Measurements from ENCODE around the gene DCAKD.

DCAKD gene, protein sequence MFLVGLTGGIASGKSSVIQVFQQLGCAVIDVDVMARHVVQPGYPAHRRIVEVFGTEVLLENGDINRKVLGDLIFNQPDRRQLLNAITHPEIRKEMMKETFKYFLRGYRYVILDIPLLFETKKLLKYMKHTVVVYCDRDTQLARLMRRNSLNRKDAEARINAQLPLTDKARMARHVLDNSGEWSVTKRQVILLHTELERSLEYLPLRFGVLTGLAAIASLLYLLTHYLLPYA

DNA sequence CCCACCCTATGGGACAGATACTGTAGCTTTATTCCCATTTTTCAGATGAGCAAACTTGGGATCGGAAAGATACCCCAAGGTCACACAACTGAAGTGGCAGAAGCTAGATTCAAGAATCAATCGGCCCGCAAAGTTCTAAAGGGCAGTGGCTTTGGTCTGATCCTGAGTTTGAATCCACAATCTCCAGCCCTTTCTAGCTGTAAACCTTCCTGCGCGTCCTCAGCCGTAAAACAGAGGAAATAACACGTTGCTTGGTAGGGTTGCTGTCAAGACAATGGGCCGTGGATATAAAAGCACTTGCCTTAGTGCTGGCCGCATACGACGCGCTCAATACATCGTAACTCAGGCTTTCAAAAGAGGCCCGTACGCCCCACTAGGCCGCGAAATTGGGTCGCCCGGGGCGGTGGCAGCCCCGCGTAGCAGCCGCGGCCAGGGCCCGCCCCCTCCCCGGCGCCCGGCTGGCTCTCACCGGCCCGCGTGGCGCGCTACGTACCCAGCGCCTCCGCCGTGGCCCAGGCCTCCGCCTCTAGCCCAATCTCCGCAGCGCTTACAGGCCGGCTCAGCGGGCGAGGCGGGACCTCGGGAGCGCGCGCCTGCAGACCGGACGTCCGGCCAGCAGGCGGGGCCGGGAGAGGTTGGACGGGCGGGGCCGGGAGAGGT, at the start of gene DCAKD:
Gene DCAKD (minus strand): TSS at position 573 of the 660 bp plus-strand sequence. CDS start 16,747 bp downstream, outside the sequence.
- DNase-seq (ENCODE audit: low spot score): peak; percentile 86
- FAIRE-seq: no peak

DNA sequence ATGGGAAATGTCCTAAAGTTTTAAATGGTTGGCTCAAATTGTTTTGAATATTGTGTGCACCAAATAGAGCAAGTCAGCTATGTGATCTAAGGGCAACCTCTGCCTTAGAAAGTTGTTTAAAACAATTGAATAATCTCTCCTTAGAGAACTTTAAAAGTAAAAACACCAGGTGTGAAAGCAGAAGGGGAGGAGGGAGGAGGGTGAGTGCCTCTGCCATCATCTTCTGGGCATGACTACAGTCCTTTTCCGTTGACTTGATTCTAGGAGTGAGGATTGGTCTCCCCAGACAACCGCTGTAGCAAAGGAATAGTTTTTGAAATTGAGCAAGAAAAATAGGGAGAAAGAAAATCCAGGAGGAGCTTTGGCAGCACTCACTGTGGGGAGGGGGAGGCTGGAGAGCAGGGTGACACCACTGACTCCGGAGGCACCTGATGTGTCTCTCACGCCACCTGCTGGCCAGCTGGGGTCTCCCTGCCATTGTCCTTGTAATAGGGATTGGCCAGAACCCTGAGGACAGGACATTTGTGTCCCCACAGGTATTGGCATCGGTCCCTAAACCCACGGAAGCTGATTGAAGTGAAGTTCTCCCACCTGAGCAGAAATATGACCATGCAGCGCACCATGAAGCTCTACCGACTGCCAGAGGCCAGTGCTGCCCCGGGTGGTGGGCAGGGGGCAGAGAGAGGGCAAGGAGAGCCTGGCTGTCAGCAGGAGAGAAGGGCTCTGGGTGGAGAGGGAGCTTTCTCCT, 47.6 kb upstream of the DCAKD start:
- DNase-seq (ENCODE audit: low spot score): peak; percentile 47
- FAIRE-seq: no peak

DNA sequence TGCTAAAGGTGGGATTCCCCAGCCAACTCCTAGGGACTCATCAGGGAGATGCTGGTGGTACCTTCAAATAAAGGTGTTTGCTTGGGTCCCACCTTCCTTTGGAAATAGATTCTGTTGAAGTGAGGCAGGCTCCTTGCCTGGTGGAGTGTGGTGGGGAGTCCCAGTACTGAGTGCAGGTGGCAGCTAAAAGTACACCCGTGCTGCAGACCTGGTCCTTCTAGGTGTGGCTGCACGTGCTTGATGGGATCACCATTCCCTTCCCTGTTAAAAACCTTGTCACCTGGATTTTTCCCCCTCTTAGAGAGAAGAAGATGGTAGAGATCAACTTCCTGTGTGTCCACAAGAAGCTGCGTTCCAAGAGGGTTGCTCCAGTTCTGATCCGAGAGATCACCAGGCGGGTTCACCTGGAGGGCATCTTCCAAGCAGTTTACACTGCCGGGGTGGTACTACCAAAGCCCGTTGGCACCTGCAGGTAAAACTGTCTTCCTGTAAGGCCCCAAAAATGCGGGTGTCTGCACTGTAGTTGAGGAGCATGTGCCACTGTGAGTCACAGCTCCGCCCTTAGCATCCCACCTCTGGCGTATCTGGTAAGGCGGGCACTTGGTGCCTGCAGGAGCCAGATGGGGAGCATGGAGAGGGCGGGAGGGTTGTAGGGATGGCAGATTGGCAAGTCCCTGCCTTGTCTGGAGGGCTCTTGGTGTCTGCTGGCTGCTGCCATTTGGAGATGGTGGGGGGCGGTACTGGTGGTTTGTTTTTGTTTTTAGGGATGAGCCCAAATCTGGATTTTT, 46.8 kb upstream of the DCAKD start:
- no peak for FAIRE-seq

DNA sequence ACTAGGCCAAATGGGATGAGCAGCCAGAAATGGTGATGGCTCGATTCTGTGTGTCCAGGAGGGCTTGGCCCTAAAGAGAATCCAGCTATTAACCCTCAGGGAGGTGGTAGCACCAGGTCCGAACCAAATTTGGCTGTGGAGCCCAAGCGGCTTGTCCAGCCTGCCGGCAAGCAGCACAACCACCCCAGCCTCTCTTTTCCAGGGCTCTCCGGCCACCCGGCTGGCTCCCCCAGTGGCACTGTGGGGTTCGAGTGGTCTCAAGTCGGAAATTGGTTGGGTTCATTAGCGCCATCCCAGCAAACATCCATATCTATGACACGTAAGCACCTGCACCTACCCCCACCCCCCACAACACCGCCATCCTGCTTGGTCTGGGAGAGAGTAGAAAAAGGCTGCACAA, 45.5 kb upstream of the DCAKD start:
- DNase-seq (ENCODE audit: low spot score) (no peak), FAIRE-seq (no peak)

More for the DNA sequence above, 46.8 kb upstream of the DCAKD start:
- DNase-seq (ENCODE audit: low spot score): no peak

DNA sequence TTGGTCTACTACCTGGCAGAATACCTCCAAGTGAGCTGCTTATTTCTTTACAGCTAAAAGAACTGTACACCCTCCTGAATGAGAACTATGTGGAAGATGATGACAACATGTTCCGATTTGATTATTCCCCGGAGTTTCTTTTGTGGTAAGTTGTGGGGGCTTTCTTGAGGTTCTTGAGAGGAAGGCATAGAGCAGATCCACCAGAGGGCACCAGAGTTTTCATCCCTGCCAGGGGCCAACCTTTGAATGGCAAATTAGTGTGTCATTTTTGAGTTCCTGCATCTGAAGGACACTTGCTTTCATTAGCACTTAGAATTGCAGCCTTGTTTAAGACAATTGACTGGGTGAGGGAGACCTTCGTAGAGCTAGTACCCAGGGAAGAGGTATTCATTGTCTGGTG, 44.7 kb upstream of the DCAKD start:
- no peak for DNase-seq (ENCODE audit: low spot score)
- no peak for FAIRE-seq

DNA sequence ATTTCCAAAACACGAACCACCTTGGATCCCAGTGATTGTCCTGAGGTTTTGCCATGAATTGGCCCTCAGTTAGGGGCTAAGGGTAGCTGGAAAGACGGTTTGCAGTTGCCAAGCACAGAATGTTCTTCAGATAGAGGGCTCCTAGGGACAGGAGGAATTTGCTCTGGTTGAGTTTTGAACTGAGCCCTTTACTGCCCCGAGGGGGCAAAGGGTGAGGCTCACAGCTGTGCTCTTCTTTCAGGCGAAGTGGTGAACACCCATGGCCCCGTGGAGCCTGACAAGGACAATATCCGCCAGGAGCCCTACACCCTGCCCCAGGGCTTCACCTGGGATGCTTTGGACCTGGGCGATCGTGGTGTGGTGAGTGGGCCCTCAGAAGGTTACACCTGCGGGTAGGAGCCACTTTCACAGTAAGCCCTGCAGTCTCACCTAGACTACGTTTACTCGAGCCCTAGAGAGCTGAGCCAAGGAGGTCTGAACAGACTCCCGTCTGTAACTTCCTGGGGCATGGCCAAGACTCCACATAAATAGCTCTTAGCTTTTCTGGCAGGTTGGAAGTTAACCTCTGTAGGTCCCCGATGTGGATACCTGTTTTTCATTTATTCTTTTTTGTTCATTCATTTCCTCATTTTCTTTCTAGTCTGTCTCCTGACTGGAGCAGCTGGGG, 42.1 kb upstream of the DCAKD start:
- FAIRE-seq (no peak), DNase-seq (ENCODE audit: low spot score) (no peak)

DNA sequence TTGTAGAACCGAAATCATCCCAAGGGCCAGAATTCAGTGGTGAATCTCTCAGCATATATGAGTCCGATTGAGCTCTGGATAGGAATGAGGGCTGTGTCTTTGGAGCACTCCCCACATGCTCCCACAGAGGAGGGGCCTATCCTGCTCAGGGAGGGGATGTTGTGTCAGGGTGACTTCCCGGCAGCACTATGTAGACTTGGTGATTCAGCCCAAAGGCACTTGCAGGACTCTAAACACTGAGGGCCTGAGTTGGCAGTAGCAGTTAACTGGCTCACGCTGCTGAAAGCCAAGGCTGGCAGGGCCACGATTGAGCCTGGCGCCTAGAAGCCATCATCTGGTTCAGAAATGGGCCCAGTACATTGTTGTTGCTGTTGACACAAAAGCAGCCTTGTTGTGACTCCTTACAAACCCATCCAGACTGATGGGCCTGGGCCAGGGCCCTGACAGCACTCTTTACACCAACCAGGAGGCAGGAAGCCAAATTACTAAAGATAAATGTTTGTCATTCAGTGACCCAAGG, 41.5 kb upstream of the DCAKD start:
- DNase-seq (ENCODE audit: low spot score): peak; percentile 93
- peak; percentile 95 for FAIRE-seq

DNA sequence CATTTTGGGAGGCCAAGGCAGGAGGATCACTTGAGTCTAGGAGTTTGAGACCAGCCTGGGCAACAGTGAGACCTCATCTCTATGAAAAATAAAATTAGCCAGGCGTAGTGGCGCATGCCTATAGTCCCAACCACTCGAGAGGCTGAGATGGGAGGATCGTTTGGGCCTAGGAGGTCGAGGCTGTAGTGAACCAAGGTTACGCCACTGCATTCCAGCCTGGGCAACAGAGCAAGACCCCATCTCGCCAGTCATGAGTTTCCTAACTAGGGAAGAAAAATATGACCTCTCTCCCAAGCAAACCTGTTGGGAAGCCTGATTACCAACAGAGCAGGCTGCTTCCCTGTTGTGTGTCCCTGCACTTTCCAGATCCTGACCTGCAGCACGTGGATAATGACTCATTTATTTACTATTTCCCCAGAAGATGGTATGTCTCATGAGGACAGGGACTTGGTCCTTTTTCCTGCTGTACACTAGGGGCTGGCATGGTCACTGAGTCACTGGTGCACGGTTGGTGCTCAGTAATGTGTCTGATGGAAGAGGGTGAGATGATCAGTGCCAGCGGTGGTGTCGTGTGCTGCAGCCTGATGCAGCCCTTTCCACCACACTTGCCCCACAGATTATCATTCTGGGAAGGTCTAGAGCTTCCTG, 40.5 kb upstream of the DCAKD start:
- FAIRE-seq (no peak), DNase-seq (ENCODE audit: low spot score) (peak; percentile 23)

DNA sequence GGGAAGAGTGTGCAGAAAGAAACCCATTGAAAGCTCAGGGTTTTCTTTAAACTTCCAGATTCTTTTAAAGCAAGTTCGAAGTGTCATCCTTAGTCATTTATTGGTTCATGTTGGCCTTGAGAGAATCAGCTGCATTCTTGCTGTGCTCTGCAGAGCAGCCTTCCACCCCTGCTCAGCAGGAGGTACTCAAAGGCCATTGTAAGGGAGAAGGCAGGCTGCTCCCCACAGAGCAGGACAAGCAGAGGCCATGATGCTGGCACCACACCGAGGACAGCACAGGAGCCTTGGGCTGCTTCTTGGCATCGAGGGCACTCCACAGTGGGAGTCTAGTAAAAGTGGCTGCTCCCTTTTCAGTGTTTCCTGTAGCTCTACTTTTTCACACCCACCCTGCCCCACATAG, 39.3 kb upstream of the DCAKD start:
- DNase-seq (ENCODE audit: low spot score) (no peak), FAIRE-seq (no peak)

DNA sequence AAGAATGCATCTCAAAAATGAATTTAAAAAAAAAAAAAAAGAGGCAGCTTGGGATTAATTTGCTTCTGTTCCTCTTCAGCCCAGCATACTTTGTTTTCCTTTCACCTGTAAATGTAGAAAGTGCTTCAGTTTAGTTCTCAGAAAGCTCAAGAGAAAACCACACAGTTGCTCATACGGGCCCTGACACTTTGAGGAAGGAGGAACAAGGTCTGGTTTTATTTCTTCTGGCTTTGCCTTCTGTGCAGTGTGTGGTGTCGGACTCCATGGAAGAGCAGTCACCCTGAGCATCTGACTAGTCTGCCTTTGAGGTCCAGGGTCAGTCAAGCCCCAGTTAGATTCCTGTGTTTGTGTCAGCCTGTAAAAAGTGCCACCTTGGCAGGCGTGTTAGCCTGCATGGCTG, 37.3 kb upstream of the DCAKD start:
- DNase-seq (ENCODE audit: low spot score) (no peak), FAIRE-seq (no peak)

DNA sequence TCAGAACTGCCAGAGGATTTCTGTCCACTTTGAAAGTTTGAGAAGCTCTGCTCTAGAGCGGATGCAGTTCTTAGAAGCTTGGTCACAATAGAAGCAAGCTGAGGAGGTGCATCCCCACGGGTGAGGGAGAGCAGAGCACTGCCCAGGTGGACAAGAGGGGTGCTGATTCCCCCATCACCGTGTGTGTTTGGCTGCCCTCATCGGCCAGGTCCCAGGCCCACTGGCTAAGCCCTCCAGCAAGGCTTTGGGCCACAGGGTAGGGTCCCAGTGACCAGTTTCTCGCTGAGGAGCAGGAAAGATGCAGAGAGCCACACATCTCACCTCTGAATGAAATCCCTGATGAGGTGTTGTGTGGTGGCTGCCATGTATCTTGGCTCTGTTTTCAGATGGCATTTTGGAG, 36.5 kb upstream of the DCAKD start:
- FAIRE-seq (no peak), DNase-seq (ENCODE audit: low spot score) (no peak)

DNA sequence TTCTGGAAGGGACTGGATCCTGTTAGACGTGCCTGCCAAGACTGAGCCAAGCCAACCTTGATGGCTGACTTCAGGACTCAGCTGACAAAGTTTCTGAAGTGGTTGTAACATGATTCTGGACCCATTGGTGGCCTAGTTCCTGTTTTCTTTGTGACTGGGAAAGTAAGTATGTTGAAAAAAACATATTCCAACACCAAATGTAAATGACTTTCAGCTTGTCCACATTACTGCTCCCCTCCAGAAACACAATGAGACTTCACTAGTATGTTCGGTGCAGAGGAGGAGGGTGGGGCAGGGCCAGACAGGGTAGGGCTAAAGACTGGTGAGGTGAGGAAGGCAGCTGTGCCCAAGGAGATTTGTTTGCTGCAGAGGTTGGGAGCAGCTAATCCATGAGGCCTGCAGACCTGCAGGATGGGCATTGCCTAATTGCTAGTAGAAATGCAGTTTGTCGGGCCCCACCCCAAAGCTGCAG, 36.1 kb upstream of the DCAKD start:
- no peak for FAIRE-seq
- no peak for DNase-seq (ENCODE audit: low spot score)

DNA sequence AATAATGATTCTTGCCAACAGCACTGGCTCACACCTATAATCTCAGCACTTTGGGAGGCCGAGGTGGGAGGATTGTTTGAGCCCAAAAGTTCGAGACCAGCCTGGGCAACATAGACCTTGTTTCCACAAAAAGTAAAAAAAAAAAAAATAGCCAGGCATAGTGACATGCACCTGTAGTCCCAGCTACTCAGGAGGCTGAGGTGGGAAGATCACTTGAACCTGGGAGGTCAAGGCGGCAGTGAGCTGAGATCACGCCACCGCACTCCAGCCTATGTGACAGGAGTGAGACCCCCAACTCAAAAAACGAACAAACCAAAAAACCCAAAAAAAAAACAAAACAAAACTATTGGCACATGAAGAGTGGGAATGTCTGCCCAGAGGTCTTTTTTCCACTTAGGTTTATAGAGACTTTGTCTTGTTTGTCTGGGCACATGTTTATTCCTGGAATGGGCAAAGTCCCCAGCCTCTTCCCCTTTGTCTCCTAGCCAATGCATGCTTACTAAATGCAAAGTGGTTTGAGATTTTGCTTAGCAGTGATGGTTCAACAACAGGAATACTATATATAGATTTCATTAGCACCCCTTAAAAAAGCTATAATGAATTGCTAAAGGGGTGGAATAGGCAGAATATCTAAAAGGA, 35.6 kb upstream of the DCAKD start:
- no peak for DNase-seq (ENCODE audit: low spot score)
- FAIRE-seq: no peak

DNA sequence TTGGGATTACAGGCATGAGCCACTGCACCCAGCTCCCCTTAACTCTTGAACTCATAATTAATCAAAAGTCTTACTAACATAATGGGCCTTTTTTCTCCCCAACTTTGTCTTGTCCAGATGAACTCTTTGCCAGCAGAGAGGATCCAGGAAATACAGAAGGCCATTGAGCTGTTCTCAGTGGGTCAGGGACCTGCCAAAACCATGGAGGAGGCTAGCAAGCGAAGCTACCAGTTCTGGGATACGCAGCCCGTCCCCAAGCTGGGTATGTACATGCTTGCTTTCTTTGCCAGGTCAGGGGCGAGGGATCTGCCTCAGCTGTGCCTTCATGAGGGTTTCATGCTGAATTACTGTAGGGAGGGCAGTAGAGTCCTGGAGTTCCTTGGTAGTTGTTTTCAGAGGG, 35.0 kb upstream of the DCAKD start:
- FAIRE-seq (no peak), DNase-seq (ENCODE audit: low spot score) (no peak)

DNA sequence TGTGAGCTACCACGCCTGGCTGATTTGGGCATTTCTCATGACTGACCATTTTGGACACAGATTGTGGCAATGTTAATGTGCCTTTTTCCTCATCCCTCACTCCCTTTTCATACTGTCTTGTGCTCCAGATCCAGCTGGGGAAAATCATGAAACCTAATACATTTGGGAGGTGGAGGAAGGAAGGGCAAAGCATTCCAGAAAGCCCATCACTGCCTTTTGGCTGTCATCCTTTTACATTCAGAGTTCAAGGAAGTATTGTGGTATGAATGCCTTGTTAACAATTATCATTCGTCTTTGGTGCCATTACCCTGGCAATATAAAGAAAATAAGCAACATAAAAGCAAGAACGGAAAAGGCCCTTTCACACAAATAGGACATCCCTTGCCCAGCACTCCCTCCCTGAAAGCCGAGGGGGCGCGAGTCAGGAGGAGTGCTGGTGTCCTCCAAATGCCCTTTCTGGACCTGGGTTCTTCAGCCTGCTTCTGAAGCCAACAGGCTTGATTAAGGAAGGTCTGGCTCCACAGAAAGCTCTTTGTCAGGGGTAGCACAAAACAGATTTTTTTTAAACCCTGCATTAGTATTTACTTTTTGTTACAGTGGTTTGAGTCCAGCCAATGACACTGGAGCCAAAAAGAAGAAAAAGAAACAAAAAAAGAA, 29.7 kb upstream of the DCAKD start:
- no peak for FAIRE-seq
- DNase-seq (ENCODE audit: low spot score): no peak

DNA sequence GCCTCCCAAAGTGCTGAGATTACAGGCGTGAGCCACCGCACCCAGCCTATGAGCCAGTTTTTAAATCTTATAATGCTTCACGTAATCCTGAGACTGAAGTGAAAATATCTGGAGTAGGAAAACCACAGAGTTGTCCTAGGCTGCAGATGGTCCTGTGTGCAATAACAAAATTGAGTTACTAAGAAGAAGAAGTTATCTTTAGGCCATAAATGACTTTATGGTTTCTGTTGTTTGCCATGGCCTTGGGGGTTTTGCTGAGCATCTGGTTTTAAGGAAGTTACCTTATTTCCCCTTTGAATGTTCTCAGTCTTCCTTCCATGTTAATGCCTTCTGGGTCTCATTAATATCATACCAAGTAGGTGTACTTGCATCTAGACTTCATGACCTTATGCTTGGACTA, 26.2 kb upstream of the DCAKD start:
- FAIRE-seq: no peak

DNA sequence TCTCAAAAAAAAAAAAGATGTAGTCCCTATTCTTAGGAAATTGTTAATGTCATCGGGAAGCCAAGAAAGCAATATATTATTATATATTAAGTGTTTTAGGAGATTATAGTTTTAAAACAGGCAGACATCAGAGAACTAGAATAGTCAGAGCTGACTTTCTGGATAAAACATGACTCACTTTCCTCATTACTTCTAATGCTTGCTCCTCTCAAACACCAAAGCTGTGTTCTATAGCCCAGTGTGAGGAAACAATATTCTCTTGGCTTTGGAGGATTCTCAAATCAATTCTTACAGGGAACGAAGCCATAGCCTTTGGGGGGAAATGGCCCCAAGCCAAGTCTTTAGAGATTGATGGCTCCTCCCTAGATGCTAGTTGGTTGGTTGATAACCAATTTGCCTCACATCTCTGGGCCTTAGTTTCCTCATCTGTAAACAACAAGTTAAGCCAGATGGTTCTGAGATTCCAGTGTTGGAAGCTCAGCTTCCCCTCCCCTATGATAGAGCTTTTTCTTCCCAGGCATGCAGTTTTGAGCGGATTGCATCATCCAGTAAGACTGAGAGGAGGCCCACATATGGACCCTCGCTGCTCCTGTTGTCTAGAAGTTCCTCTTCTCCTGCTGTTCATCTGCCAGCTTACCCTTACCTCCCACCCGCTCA, 22.1 kb upstream of the DCAKD start:
- DNase-seq (ENCODE audit: low spot score): no peak
- FAIRE-seq: no peak

More for the DNA sequence above, 26.2 kb upstream of the DCAKD start:
- DNase-seq (ENCODE audit: low spot score): no peak

DNA sequence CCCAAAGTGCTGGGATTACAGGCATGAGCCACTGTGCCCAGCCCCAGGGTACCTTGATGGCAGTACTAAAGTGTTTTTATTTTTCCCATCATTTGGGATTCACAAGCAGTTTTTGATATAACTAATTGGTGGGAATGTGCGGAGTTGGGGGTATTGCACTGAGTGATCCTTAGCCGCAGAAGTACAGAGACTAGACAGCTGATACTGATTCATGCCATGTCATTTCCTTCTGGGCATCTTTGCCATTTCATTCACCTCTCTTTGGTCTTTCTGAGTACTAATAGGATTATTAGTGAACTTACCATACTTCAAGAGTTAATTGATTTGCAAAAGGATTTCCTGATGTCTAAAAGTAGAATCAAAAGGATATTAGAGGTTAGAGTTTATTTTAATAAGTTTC, 19.4 kb upstream of the DCAKD start:
- no peak for DNase-seq (ENCODE audit: low spot score)
- no peak for FAIRE-seq

DNA sequence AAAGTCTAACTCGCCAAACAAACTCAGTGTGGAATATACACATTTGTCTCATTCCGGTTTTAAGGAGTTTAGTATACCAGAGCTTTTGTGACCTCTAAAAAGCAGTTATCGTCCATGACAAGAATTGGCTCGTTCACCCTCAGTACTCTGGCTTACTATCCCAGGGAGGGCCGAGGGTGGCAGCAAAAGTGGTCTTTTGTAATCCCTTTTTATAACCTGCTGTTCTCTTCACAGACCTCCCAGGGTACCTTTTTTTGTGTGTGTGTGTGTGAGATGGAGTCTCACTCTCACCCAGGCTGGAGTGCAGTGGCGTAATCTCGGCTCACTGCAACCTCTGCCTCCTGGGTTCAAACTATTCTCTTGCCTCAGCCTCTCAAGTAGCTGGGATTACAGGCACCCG, 18.6 kb upstream of the DCAKD start:
- FAIRE-seq (no peak), DNase-seq (ENCODE audit: low spot score) (no peak)
